Activated CD4-positive, alpha-beta T cell treated with anti-CD3 and anti-CD28 coated beads for 24 hours (primary cell): ENCODE data around the gene XKR7.

Experiments
- DNase-seq, 2 donors: peaks; one replicate each; pipeline ENCODE4 v3.0.0-alpha.2; 2020; ENCODE audit warnings: low read depth in 2 of 2

The XKR7 gene

GRCh38 chr20:32037929-32038328, 70.0 kb downstream of the XKR7 start:
- no peak for DNase-seq

- DNase-seq, result no peak
Measured at GRCh38 chr20:32040142-32040953, 72.4 kb downstream of the XKR7 start.

GRCh38 chr20:32045999-32046398, 78.0 kb downstream of the XKR7 start:
- no peak for DNase-seq

GRCh38 chr20:32050324-32050841, 82.4 kb downstream of the XKR7 start:
- DNase-seq, result no peak

- DNase-seq, result no peak
Measured at GRCh38 chr20:32050851-32051556, 83.1 kb downstream of the XKR7 start.

GRCh38 chr20:32051720-32052089, 83.8 kb downstream of the XKR7 start:
- no peak for DNase-seq

- no peak for DNase-seq
Measured at GRCh38 chr20:32052090-32052777, 84.3 kb downstream of the XKR7 start, which contains the start of gene HCK. Gene HCK (plus strand): TSS chr20:32052242.

- no peak for DNase-seq
Measured at GRCh38 chr20:32052778-32053362, 84.9 kb downstream of the XKR7 start.
